Panc1 (cell line): ENCODE measurements around the gene LRRC10B.

Experiments
- POLR2AphosphoS5 ChIP-seq: IDR thresholded peaks from 2 replicates; pipeline ENCODE4 v1.6.1; 2012; ENCODE audit warnings: mild to moderate bottlenecking, low read depth, low read length, moderate library complexity
- SIN3A ChIP-seq: IDR thresholded peaks from 2 replicates; pipeline ENCODE4 v1.6.1; 2012; ENCODE audit warnings: low read depth, mild to moderate bottlenecking, low read length, moderate library complexity, borderline replicate concordance; ENCODE audit not compliant: insufficient read depth
- TCF7L2 ChIP-seq: IDR thresholded peaks from 2 replicates; pipeline ENCODE4 v1.6.1; 2011; ENCODE audit warnings: mild to moderate bottlenecking, low read depth, low read length, inconsistent platforms
- TF ChIP-seq, protein P1 (sequence below): fragments of 450-650 bp; IDR thresholded peaks from 2 replicates; pipeline ENCODE4 v1.5.1; 2017; ENCODE audit warnings: mild to moderate bottlenecking
- TF ChIP-seq, protein P2 (sequence below), 2 experiments: IDR thresholded peaks; 2 replicates each; pipeline ENCODE4 v1.6.1; 2011 to 2012; ENCODE audit warnings: low read depth in 2 of 2, control low read depth in 1 of 2, low read length in 1 of 2, mild to moderate bottlenecking in 1 of 2, moderate library complexity in 1 of 2; ENCODE audit not compliant: insufficient read depth in 1 of 2

DNA sequence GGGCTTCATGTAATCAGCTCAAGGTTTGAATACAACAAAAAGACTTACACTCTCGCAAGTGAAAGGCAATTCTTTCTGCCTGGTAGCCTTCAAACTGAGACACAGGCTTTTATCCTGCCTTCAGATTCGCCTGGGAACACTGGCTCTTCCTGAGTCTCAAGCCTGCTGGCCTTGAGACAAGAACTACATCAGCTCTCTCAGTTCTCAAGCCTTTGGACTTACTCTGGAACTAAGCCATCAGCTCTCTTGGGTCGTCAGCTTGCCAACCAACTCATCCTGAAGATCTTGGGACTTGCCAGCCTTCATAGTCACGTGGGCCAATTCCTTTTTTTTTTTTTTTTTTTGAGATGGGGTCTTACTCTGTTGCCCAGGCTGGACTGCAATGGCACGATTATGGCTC, 35.7 kb upstream of the LRRC10B start:
- TF ChIP-seq SIN3A = no peak
- TF ChIP-seq, protein P1, sequence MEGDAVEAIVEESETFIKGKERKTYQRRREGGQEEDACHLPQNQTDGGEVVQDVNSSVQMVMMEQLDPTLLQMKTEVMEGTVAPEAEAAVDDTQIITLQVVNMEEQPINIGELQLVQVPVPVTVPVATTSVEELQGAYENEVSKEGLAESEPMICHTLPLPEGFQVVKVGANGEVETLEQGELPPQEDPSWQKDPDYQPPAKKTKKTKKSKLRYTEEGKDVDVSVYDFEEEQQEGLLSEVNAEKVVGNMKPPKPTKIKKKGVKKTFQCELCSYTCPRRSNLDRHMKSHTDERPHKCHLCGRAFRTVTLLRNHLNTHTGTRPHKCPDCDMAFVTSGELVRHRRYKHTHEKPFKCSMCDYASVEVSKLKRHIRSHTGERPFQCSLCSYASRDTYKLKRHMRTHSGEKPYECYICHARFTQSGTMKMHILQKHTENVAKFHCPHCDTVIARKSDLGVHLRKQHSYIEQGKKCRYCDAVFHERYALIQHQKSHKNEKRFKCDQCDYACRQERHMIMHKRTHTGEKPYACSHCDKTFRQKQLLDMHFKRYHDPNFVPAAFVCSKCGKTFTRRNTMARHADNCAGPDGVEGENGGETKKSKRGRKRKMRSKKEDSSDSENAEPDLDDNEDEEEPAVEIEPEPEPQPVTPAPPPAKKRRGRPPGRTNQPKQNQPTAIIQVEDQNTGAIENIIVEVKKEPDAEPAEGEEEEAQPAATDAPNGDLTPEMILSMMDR = no peak
- TF ChIP-seq POLR2AphosphoS5 = no peak
- TF ChIP-seq, protein P2, sequence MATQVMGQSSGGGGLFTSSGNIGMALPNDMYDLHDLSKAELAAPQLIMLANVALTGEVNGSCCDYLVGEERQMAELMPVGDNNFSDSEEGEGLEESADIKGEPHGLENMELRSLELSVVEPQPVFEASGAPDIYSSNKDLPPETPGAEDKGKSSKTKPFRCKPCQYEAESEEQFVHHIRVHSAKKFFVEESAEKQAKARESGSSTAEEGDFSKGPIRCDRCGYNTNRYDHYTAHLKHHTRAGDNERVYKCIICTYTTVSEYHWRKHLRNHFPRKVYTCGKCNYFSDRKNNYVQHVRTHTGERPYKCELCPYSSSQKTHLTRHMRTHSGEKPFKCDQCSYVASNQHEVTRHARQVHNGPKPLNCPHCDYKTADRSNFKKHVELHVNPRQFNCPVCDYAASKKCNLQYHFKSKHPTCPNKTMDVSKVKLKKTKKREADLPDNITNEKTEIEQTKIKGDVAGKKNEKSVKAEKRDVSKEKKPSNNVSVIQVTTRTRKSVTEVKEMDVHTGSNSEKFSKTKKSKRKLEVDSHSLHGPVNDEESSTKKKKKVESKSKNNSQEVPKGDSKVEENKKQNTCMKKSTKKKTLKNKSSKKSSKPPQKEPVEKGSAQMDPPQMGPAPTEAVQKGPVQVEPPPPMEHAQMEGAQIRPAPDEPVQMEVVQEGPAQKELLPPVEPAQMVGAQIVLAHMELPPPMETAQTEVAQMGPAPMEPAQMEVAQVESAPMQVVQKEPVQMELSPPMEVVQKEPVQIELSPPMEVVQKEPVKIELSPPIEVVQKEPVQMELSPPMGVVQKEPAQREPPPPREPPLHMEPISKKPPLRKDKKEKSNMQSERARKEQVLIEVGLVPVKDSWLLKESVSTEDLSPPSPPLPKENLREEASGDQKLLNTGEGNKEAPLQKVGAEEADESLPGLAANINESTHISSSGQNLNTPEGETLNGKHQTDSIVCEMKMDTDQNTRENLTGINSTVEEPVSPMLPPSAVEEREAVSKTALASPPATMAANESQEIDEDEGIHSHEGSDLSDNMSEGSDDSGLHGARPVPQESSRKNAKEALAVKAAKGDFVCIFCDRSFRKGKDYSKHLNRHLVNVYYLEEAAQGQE (IDR thresholded peaks at IDR 0.05; ENCODE audit: insufficient read depth in 1 of 2, low read depth in 2 of 2, low read length in 1 of 2) = no peak
- no peak for TF ChIP-seq TCF7L2
